C4-2B (cell line): Measurements from ENCODE around the gene ARNT2.

Experiments
- H3K27ac ChIP-seq: fragments of 450-650 bp; 2 replicates; pipeline ENCODE4 v1.5.1; 2017
- CTCF ChIP-seq: fragments of 450-650 bp; conservative IDR thresholded peaks from 2 replicates; pipeline ENCODE4 v1.5.1; 2017; ENCODE audit warnings: mild to moderate bottlenecking
- ZFX ChIP-seq: fragments of 450-650 bp; IDR thresholded peaks from 2 replicates; pipeline ENCODE4 v1.6.1; 2017

ARNT2 gene

DNA sequence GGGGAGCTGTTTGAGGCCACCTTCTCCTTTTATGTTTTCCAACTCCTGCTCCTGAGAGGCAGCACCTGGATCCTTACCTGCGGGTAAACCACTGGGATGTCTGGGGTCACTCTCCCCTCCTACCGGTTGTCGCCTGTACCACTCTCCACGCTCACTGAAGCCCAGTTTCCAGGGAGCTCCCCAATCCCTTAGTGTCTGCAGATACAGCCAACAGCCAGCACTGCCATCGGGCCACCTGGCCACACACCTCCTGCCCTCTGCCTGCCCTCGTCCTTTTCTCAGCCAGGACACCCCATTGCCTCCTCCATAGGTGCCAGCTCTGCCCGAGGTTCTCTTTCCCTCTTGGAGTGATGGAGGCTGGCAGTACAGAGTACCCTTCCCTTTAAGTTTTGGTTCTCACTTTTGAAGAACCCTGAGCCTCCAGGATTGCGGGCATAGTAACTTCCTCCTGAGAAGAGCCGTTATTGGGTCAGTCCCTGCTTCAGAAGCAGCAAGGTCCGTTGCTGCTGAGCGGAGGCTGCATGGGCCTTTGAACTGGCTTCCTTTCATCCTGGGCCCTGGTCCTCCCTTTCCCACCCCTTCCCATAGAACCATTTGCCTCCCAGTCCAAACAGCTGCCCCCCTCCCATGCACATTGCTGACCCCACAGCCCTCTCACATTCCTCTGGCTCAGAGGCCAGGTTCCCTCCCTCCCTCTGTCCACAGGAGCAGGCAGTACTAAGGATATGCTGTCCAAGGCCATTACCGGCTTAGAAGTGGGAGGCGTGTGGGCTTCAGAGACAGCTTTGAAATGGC, 30.9 kb downstream of the ARNT2 start:
- TF ChIP-seq ZFX, result no peak
- TF ChIP-seq CTCF, result no peak
- H3K27ac ChIP-seq, result no peak overlapping the region

GRCh38 chr15:80436511-80437307, 32.5 kb downstream of the ARNT2 start:
- TF ChIP-seq ZFX, result no peak
- no peak for TF ChIP-seq CTCF
- no peak overlapping the region for H3K27ac ChIP-seq

GRCh38 chr15:80437334-80437891, 33.2 kb downstream of the ARNT2 start:
- no peak overlapping the region for H3K27ac ChIP-seq
- no peak for TF ChIP-seq CTCF
- no peak for TF ChIP-seq ZFX

GRCh38 chr15:80439140-80439539, 35.0 kb downstream of the ARNT2 start:
- no peak overlapping the region for H3K27ac ChIP-seq
- no peak for TF ChIP-seq ZFX
- TF ChIP-seq CTCF, result no peak

GRCh38 chr15:80440024-80440423, 35.8 kb downstream of the ARNT2 start:
- TF ChIP-seq ZFX (no peak), CTCF (no peak)
- H3K27ac ChIP-seq, result no peak overlapping the region

GRCh38 chr15:80441041-80441440, 36.9 kb downstream of the ARNT2 start:
- H3K27ac ChIP-seq, result no peak overlapping the region
- TF ChIP-seq ZFX (no peak), CTCF (no peak)

- H3K27ac ChIP-seq, result no peak overlapping the region
- TF ChIP-seq ZFX (no peak), CTCF (no peak)
Measured at GRCh38 chr15:80441714-80442113, 37.5 kb downstream of the ARNT2 start.
